Right lung (tissue), 5 donors: ENCODE results near the gene RABEP2. TPM values are rescaled to one million over a fixed set of nuclear protein-coding genes. Genes with fewer than 3 reads are reported as not detected.

ENCODE experiments used
- DNase-seq, 2 donors: peaks; one replicate each; pipeline ENCODE4 v3.0.0-alpha.2; 2013
- polyA plus RNA-seq, 5 donors: library from polyadenylated mRNA; unstranded; fragments of 120-200 nt; gene quantifications; one replicate each; pipeline versions ENCODE4 v1.2.1 to v1.2.3, GENCODE V29; 2013; ENCODE audit warnings: inconsistent platforms in 1 of 5, low replicate concordance in 1 of 5; ENCODE audit not compliant: insufficient read length in 5 of 5, insufficient read depth in 1 of 5

The RABEP2 gene
- polyA plus RNA-seq, 5 donors = 19.3 to 35.3 (median 23.2) TPM

DNA sequence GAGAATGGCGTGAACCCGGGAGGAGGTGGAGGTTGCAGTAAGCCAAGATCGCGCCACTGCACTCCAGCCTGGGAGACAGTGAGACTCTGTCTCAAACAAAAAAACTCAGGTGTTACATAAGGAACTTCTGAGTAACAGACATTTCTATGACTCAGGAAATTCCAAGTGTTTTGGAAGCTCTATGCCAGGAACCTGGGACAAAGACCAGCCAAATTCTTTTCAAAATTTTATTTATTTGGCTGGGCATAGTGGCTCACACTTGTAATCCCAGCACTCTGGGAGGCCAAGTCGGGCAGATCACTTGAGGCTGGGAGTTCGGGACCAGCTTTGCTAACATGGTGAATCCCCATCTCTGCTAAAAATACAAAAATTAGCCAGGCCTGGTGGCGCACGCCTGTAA lies 66.6 kb downstream of the RABEP2 start:
- no peak for DNase-seq

Other genes starting within 250 kb of the RABEP2 start
- gene EIF3C, start 213.8 kb downstream of the RABEP2 start, polyA plus RNA-seq = 100 to 1,000 TPM; 253 to 385 (median 293) TPM
- gene NPIPB9, start 173.5 kb downstream of the RABEP2 start, polyA plus RNA-seq = 1 to 10 TPM; 1.2 to 4.1 (median 2.1) TPM
- 100 to 1,000 TPM in 3 of 5 donors, 10 to 100 TPM in 2; 84.6 to 137 (median 110) TPM for gene ATXN2L, start 102.2 kb downstream of the RABEP2 start, polyA plus RNA-seq
- gene TUFM, start 78.9 kb downstream of the RABEP2 start, polyA plus RNA-seq = 100 to 1,000 TPM; 123 to 192 (median 151) TPM
- gene SH2B1, start 61.4 kb downstream of the RABEP2 start, polyA plus RNA-seq = 10 to 100 TPM; 42.4 to 73.5 (median 62.6) TPM
- 10 to 100 TPM in 1 of 5 donors, 1 to 10 TPM in 4; 2.2 to 25.4 (median 2.8) TPM for gene ATP2A1, start 46.8 kb downstream of the RABEP2 start, polyA plus RNA-seq
- 1 to 10 TPM in 1 of 5 donors, under 1 TPM in 4; 0.51 to 1.0 (median 0.62) TPM for gene CD19, start 6.7 kb upstream of the RABEP2 start, polyA plus RNA-seq
- 10 to 100 TPM; 57.6 to 78.7 (median 68.0) TPM for gene NFATC2IP, start 25.7 kb upstream of the RABEP2 start, polyA plus RNA-seq
- gene SPNS1, start 49.5 kb upstream of the RABEP2 start, polyA plus RNA-seq = 10 to 100 TPM; 21.9 to 43.3 (median 30.5) TPM
- gene LAT, start 59.8 kb upstream of the RABEP2 start, polyA plus RNA-seq = 1 to 10 TPM; 6.0 to 8.5 (median 6.9) TPM